Spleen (tissue), 11 donors: ENCODE data around the gene C1QL1. TPM values are rescaled to one million over a fixed set of nuclear protein-coding genes. Genes with fewer than 3 reads are reported as not detected.

Source experiments
- DNase-seq: peaks from one replicate; pipeline ENCODE4 v3.0.0-alpha.2; 2020
- H3K27ac ChIP-seq, 8 donors: fragments of 200-600 bp; sonication (generic) in 7 of 8; 1 replicate in 4 of 8; 2 replicates in 4 of 8; pipeline versions ENCODE4 v1.5.0 to v1.8.0; 2016 to 2021; ENCODE audit warnings: inconsistent platforms in 4 of 8, mild to moderate bottlenecking in 4 of 8, moderate library complexity in 1 of 8
- H3K27me3 ChIP-seq, 7 donors: fragments of 200-600 bp; sonication (generic) in 6 of 7; replicated peaks in 1 of 7; 1 replicate in 4 of 7; 2 replicates in 3 of 7; pipeline versions ENCODE4 v1.5.0 to v1.8.0; 2016 to 2021; ENCODE audit warnings: inconsistent platforms in 3 of 7, mild to moderate bottlenecking in 1 of 7
- H3K36me3 ChIP-seq, 6 donors: fragments of 200-600 bp; sonication (generic) in 5 of 6; 1 replicate in 4 of 6; 2 replicates in 2 of 6; pipeline versions ENCODE4 v1.5.0 to v1.8.0; 2016 to 2021; ENCODE audit warnings: inconsistent platforms in 2 of 6
- H3K4me1 ChIP-seq, 6 donors: fragments of 200-600 bp; sonication (generic) in 5 of 6; 1 replicate in 3 of 6; 2 replicates in 3 of 6; pipeline versions ENCODE4 v1.5.0 to v1.8.0; 2016 to 2021; ENCODE audit warnings: inconsistent platforms in 3 of 6
- H3K4me3 ChIP-seq, 8 donors: fragments of 200-600 bp; sonication (generic) in 7 of 8; 1 replicate in 4 of 8; 2 replicates in 4 of 8; pipeline versions ENCODE4 v1.5.0 to v1.8.0; 2016 to 2021; ENCODE audit warnings: inconsistent platforms in 4 of 8, mild to moderate bottlenecking in 4 of 8, moderate library complexity in 2 of 8
- H3K9me3 ChIP-seq, 8 donors: fragments of 200-600 bp; sonication (generic) in 7 of 8; 1 replicate in 4 of 8; 2 replicates in 4 of 8; pipeline versions ENCODE4 v1.5.0 to v1.8.0; 2016 to 2021; ENCODE audit warnings: inconsistent platforms in 4 of 8
- POLR2A ChIP-seq, 3 donors: fragments of 450-650 bp; IDR thresholded peaks; one replicate each; pipeline ENCODE4 v1.5.1; 2017; ENCODE audit warnings: antibody characterized with exemption in 3 of 3, mild to moderate bottlenecking in 1 of 3
- POLR2AphosphoS5 ChIP-seq, 3 donors: sonication (generic); formaldehyde crosslinking; IDR thresholded peaks; one replicate each; pipeline ENCODE4 v1.5.1; 2017; ENCODE audit warnings: antibody characterized with exemption in 3 of 3
- WGBS, 5 donors: extraction: QIAGEN DNeasy Blood & Tissue Kit in 3 of 5; methylation state at CpG; one replicate each; pipeline versions ENCODE4 v1.1.5 to v1.1.7; 2013 to 2018; 5-methylcytosine and 5-hydroxymethylcytosine counted together
- intact Hi-C: fragments of 100-400 bp; cut with DNase I; formaldehyde crosslinking; loops from one replicate; pipeline ENCODE4 v1.15.0; 2023; ENCODE audit warnings: low total_unique reads
- polyA plus RNA-seq, 3 donors: library from polyadenylated mRNA; stranded (reverse); fragments of 200-250 nt; gene quantifications; one replicate each; pipeline ENCODE4 v1.2.1, GENCODE V29; 2013
- total RNA-seq, 7 donors: library from RNA; depleted of rRNA in 3 of 7; stranded (reverse); fragments of >200 nt in 3 of 7; fragmentation: NEBNext Ultra II Directional in 4 of 7; extraction: Animal tissue kit (Norgen Biotek cat#: 25700) in 4 of 7; gene quantifications; one replicate each; pipeline versions ENCODE4 v1.1.0 to v1.2.1, GENCODE V29; 2016 to 2021
- TF ChIP-seq, protein P1 (sequence below), 11 experiments: fragments of 200-600 bp in 7 of 11; fragments of 450-650 bp in 4 of 11; sonication (generic) in 4 of 11; IDR thresholded peaks in 8 of 11; conservative IDR thresholded peaks in 3 of 11; 1 replicate in 7 of 11; 2 replicates in 4 of 11; pipeline versions ENCODE4 v1.4.0 to v1.8.0; 2016 to 2021; ENCODE audit warnings: antibody characterized with exemption in 11 of 11, inconsistent platforms in 4 of 11, mild to moderate bottlenecking in 1 of 11
- donor health status: healthy with polysubstance abuse.
- donor health status: DM: no; HTN: no; CAD: no; lungs with moderate emphysema.
- donor health status: DM: no; HTN: no; CAD: no.
- donor health status: Bipolar disorder and iron deficiency.
- donor health status: healthy.
- donor health status: DM: no; HTN: no; CAD: no.
- donor health status: DM: yes; HTN: yes; CAD: no.

The C1QL1 gene
- total and polyA plus RNA-seq, 10 donors, result 0.20 to 0.38 TPM; not detected in 8

DNA sequence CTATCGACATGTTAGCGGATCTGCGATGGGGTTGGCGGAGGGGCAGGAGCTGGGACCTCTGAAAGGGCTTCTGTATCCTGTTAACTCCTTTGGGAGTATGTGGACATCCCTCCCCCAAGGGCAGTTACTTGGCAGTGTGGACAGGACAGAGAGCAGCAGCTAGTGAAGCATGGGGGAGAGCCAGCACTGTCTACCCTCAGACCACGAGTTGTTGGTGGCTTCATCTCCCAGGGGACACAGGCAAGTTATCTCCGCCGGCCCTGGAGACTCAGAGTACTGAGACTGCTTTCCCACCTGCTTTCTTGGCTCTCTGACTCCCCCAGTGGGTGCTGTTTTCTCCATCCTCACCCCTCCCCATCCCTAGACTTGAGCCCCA lies 47.5 kb downstream of the C1QL1 start:
- no peaks in the 10 kb centered on the region for H3K9me3 ChIP-seq
- H3K4me3 ChIP-seq, result no peak overlapping the region
- no peak overlapping the region for H3K27ac ChIP-seq
- DNase-seq, result peak; percentile 36
- TF ChIP-seq POLR2A (IDR thresholded peaks at IDR 0.05), result no peak
- no peak for TF ChIP-seq POLR2AphosphoS5 (IDR thresholded peaks at IDR 0.05)
- TF ChIP-seq, protein P1, sequence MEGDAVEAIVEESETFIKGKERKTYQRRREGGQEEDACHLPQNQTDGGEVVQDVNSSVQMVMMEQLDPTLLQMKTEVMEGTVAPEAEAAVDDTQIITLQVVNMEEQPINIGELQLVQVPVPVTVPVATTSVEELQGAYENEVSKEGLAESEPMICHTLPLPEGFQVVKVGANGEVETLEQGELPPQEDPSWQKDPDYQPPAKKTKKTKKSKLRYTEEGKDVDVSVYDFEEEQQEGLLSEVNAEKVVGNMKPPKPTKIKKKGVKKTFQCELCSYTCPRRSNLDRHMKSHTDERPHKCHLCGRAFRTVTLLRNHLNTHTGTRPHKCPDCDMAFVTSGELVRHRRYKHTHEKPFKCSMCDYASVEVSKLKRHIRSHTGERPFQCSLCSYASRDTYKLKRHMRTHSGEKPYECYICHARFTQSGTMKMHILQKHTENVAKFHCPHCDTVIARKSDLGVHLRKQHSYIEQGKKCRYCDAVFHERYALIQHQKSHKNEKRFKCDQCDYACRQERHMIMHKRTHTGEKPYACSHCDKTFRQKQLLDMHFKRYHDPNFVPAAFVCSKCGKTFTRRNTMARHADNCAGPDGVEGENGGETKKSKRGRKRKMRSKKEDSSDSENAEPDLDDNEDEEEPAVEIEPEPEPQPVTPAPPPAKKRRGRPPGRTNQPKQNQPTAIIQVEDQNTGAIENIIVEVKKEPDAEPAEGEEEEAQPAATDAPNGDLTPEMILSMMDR (IDR thresholded peaks at IDR 0.05 in 8 of 11, conservative IDR thresholded peaks at IDR 0.05 in 3 of 11), result no peak
- H3K4me1 ChIP-seq, result peaks cover 0 to 33% (median 12%) of the 10 kb centered on the region in 6 donors
- 62 to 80% (median 74%) methylated on average over 7 of the region's 7 CpGs for WGBS, 5 donors
- intact Hi-C loops, result loop anchor here (5.0 kb wide), 1 partner anchor 102 kb away; no protein-coding TSS in a partner anchor
- H3K36me3 ChIP-seq, result peaks cover 0 to 3% (median 0%) of the 10 kb centered on the region in 6 donors
- peaks cover 0 to 32% (median 0%) of the 10 kb centered on the region in 7 donors for H3K27me3 ChIP-seq

DNA sequence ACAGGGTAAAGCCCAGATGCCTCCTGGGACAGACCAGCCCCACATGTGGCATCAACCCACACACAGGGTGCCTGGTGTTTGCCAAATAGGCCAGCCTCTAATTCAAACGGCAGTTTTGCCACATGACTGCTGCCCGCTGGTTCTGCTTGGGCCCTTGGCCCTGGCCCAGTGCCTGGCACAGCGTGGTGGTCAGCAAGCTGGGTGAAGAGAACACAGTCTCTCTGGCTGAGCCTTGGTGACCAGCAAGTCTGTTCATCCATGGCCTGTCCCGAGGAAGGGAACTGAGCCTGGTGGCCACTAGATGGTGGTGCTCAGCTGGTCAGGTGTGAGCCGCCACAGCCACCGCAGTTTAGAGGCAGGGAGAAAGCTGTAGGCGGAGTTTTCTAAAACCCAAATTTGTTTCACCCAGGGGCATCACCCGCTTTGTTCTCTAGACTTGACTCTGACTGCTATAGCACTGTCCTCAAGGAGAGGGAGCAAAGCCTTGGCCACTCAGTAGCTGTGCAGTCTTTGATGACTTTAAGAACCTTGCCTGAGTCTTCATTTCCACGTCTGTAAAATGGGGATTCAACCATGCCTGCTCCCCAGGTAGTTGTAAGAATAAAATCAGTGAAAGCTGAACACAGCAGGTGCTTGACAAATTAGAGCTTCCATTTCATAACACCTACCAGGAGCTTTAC lies 48.1 kb downstream of the C1QL1 start:
- 7 to 20% (median 17%) methylated on average over 9 of the region's 9 CpGs for WGBS, 5 donors
- no peak overlapping the region for H3K27ac ChIP-seq
- intact Hi-C loops, result loop anchor here (5.0 kb wide), 1 partner anchor 102 kb away; no protein-coding TSS in a partner anchor
- peaks cover 0 to 38% (median 13%) of the 10 kb centered on the region in 6 donors for H3K4me1 ChIP-seq
- peak; percentile 89 for DNase-seq
- no peak overlapping the region for H3K4me3 ChIP-seq
- H3K36me3 ChIP-seq, result no peaks in the 10 kb centered on the region
- H3K9me3 ChIP-seq, result no peaks in the 10 kb centered on the region
- peaks cover 0 to 38% (median 0%) of the 10 kb centered on the region in 7 donors for H3K27me3 ChIP-seq
- TF ChIP-seq POLR2A (IDR thresholded peaks at IDR 0.05) (no peak), POLR2AphosphoS5 (IDR thresholded peaks at IDR 0.05) (peak in 2 of 3 donors; percentile 33 to 52)
- TF ChIP-seq, protein P1 (IDR thresholded peaks at IDR 0.05 in 8 of 11, conservative IDR thresholded peaks at IDR 0.05 in 3 of 11), result peak; percentile 57 to 88 (median 78)

DNA sequence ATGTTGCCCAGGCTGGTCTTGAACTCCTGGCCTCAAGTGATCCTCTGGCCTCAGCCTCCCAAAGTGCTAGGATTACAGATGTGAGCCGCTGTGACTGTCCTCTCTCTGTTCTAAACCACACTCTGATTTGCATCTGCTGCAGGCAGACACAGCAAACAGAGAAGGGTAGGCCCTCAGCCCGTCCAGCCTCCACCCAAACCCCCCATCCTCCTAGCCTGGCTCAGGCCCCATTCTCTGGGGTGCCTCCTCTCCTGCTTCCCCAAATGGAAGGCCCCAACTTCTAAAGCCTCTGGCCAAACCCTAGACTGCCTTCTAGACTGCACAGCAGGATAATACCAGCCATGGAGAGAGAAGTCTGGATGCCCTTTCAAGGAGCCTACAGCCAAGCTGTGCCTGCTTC lies 48.7 kb downstream of the C1QL1 start:
- Histone ChIP-seq H3K4me1 (peaks cover 0 to 39% (median 13%) of the 10 kb centered on the region in 6 donors), H3K27ac (no peak overlapping the region), H3K9me3 (no peaks in the 10 kb centered on the region), H3K27me3 (peaks cover 0 to 44% (median 0%) of the 10 kb centered on the region in 7 donors), H3K4me3 (no peak overlapping the region), H3K36me3 (no peaks in the 10 kb centered on the region)
- DNase-seq, result peak; percentile 48
- TF ChIP-seq, protein P1 (IDR thresholded peaks at IDR 0.05 in 8 of 11, conservative IDR thresholded peaks at IDR 0.05 in 3 of 11), result no peak
- TF ChIP-seq POLR2A (IDR thresholded peaks at IDR 0.05), result no peak
- no peak for TF ChIP-seq POLR2AphosphoS5 (IDR thresholded peaks at IDR 0.05)
- WGBS, 5 donors, result 47 to 89% (median 72%) methylated on average over 1 to 2 of the region's 2 CpGs
- intact Hi-C loops, result no loop called here

DNA sequence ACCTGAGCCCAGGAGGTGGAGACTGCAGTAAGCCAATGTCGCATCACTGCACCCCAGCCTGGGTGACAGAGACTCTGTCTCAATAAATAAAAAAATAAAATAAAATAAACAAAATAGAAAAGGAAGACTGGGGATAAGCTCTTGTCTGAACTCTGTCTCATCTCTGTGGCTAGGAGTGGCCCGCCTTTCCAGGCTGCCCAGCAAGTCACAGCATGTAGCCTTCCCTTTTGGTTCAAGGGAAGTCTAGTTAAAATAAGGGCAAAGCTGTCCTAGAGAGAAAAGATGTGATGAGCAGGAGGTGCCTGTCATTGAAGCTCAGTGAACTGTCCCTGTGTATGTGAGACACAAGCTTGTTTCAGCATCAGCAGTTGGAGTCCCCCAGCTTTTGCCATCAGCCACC lies 50.1 kb downstream of the C1QL1 start:
- peaks cover 0 to 39% (median 13%) of the 10 kb centered on the region in 6 donors for H3K4me1 ChIP-seq
- intact Hi-C loops, result no loop called here
- H3K27ac ChIP-seq, result no peak overlapping the region
- no peak overlapping the region for H3K4me3 ChIP-seq
- WGBS, 5 donors, result 94 to 100% (median 95%) methylated on average over 2 of the region's 2 CpGs
- TF ChIP-seq POLR2AphosphoS5 (IDR thresholded peaks at IDR 0.05) (no peak), POLR2A (IDR thresholded peaks at IDR 0.05) (no peak)
- H3K27me3 ChIP-seq, result peaks cover 0 to 52% (median 0%) of the 10 kb centered on the region in 7 donors
- H3K36me3 ChIP-seq, result no peaks in the 10 kb centered on the region
- no peaks in the 10 kb centered on the region for H3K9me3 ChIP-seq
- no peak for DNase-seq
